ENCODE data around the gene PTMA.

GRCh38 chr2:231696004-231696367 is 12.3 kb upstream of the PTMA start:
- TF ChIP-seq CTCF (IDR thresholded peaks at IDR 0.05; ENCODE audit: low read length) = no peak
- TF ChIP-seq EZH2phosphoT487 (IDR thresholded peaks at IDR 0.05; ENCODE audit: low read length) = no peak

Data from MM.1S (cell line).